Left lung (tissue), 10 donors: ENCODE results near the gene SH3TC1. TPM values are rescaled to one million over a fixed set of nuclear protein-coding genes. Genes with fewer than 3 reads are reported as not detected.
A peak's percentile ranks its signal among the peaks of the same experiment; 100 is the strongest.

Experiments used
- ATAC-seq: fragments of 200-7000 bp; cut with Tn5 transposase; one replicate; pipeline ENCODE4 v1.9.1; 2020; ENCODE audit warnings: moderate library complexity
- DNase-seq, 4 donors: peaks; one replicate each; pipeline ENCODE4 v3.0.0-alpha.2; 2013 to 2020
- H3K27ac ChIP-seq, 2 donors: fragments of 200-600 bp; sonication (generic) in 1 of 2; one replicate each; pipeline versions ENCODE4 v1.5.0 to v1.8.0; 2020 to 2021
- H3K27me3 ChIP-seq, 2 donors: fragments of 200-600 bp; sonication (generic) in 1 of 2; one replicate each; pipeline versions ENCODE4 v1.5.0 to v1.8.0; 2020 to 2021
- H3K36me3 ChIP-seq, 2 donors: fragments of 200-600 bp; sonication (generic) in 1 of 2; one replicate each; pipeline versions ENCODE4 v1.5.0 to v1.8.0; 2020 to 2021
- H3K4me1 ChIP-seq, 2 donors: fragments of 200-600 bp; one replicate each; pipeline ENCODE4 v1.8.0; 2021
- H3K4me3 ChIP-seq, 2 donors: fragments of 200-600 bp; sonication (generic) in 1 of 2; one replicate each; pipeline versions ENCODE4 v1.5.0 to v1.8.0; 2020 to 2021; ENCODE audit warnings: mild to moderate bottlenecking in 1 of 2
- H3K9me3 ChIP-seq, 2 donors: fragments of 200-600 bp; sonication (generic) in 1 of 2; one replicate each; pipeline versions ENCODE4 v1.5.0 to v1.8.0; 2020 to 2021
- intact Hi-C, 2 donors: fragments of 100-400 bp; cut with DNase I; formaldehyde crosslinking; loops; one replicate each; pipeline versions ENCODE4 v1.11.2 to v1.14.2; 2022
- polyA plus RNA-seq, 6 donors: library from polyadenylated mRNA; unstranded; fragments of 120-200 nt; gene quantifications; one replicate each; pipeline ENCODE4 v1.2.1, GENCODE V29; 2013; ENCODE audit not compliant: insufficient read length in 6 of 6
- total RNA-seq, 2 donors: library from RNA; stranded (reverse); fragmentation: NEBNext Ultra II Directional; extraction: Animal tissue kit (Norgen Biotek cat#: 25700); gene quantifications; one replicate each; pipeline ENCODE4 v1.2.1, GENCODE V29; 2021
- TF ChIP-seq, protein P1 (sequence below), 2 donors: fragments of 200-600 bp; sonication (generic) in 1 of 2; IDR thresholded peaks; one replicate each; pipeline versions ENCODE4 v1.5.0 to v1.8.0; 2021; ENCODE audit warnings: antibody characterized with exemption in 2 of 2
- donor health status: DM: no; HTN: yes; CAD: no.
- donor health status: DM: no; HTN: no; CAD: no.

The SH3TC1 gene
- total and polyA plus RNA-seq, 8 donors, result 22.0 to 46.1 (median 28.3) TPM

DNA sequence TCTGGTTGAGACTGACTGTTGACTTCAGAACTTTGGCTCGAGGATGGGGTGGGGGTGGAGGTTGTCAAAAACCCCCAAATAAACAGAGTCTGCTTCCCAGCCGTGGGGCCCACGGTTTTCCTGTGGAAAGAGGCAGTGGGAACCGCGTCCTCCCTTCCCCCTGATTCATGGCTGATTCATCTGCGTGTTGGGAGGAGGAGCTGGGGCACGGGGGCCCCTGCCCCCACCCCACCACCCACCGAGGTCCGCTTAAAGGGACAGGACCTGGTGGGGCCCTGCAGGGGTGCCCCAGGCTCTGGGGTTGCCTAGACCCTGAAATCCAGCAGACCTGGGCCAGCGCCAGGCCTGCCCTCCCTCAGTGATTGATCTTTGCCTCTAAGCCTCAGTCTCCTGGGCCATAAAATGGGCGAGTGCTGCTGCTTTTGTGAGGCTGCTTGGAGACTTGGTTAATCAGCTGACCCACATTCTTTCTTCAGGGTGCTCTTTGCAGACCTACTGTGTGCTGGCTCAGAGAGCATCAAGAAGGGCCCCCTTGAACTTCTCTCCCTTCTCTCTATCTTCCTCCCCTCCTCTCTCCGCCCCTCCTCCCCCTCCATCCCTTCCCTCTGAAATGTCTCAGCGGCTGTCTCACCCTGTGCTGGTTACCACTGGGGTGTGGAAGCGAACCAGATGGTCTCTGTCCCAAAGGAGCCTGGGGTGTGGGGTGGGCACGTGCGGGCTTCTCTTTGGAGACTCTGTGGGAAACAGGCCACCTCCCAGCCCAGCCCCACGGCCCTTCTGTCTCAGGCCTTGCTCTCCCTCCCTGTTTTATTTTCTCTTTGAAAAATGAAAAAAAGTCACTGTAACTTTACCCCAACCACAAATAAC lies 79.6 kb downstream of the SH3TC1 start:
- H3K9me3 ChIP-seq, result no peaks in the 10 kb centered on the region
- H3K27ac ChIP-seq, result no peak overlapping the region
- intact Hi-C loops, result no loop called here
- ATAC-seq (peak; percentile 51), DNase-seq (peak; percentile 46 to 73 (median 57))
- H3K27me3 ChIP-seq, result no peaks in the 10 kb centered on the region
- TF ChIP-seq, protein P1, sequence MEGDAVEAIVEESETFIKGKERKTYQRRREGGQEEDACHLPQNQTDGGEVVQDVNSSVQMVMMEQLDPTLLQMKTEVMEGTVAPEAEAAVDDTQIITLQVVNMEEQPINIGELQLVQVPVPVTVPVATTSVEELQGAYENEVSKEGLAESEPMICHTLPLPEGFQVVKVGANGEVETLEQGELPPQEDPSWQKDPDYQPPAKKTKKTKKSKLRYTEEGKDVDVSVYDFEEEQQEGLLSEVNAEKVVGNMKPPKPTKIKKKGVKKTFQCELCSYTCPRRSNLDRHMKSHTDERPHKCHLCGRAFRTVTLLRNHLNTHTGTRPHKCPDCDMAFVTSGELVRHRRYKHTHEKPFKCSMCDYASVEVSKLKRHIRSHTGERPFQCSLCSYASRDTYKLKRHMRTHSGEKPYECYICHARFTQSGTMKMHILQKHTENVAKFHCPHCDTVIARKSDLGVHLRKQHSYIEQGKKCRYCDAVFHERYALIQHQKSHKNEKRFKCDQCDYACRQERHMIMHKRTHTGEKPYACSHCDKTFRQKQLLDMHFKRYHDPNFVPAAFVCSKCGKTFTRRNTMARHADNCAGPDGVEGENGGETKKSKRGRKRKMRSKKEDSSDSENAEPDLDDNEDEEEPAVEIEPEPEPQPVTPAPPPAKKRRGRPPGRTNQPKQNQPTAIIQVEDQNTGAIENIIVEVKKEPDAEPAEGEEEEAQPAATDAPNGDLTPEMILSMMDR (IDR thresholded peaks at IDR 0.05), result no peak
- no peaks in the 10 kb centered on the region for H3K36me3 ChIP-seq
- no peak overlapping the region for H3K4me3 ChIP-seq
- peaks cover 3 to 57% of the 10 kb centered on the region in 2 donors for H3K4me1 ChIP-seq

DNA sequence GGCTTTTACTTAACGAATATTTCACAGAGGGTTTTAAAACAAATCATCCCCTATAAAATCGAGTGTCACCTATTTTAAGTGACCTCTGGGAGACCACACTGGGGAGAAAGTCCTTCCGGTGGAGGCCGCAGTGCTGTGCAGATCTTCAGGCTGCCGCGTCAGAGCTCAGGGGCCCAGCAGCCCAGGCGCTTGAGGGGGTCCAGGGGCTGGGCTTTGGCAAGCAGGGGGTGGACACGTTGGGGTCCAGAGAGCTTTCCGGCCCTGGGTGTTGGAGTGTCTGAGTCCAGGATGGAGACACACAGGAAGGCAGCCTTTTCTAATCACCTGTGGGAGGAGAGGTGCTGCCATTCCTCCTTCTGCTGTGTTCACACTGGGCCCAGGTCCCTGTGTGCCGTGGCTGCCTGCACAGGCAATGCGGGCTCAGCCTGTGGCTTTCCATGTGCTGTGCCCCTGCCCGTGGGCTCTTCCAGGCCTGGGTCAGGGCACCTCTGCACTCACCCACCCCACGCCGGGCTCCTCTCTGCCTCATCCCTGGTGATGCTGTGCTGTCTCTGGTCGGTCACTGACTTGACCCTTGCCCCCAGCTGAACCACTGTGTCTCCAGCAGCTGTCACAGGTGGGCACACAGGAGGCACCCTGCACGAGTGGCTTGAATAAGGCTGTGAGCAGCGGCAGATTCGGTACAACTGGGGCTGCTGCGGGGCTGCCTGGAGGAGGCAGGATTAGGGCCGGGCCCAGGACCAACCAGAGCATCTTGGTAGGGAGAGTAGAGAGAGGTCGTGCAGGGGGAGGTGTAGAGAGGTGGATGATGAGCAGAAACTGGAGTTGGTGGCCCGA lies 80.4 kb downstream of the SH3TC1 start:
- Histone ChIP-seq H3K27me3 (no peaks in the 10 kb centered on the region), H3K36me3 (no peaks in the 10 kb centered on the region), H3K27ac (no peak overlapping the region), H3K4me1 (peaks cover 3 to 54% of the 10 kb centered on the region in 2 donors), H3K4me3 (no peak overlapping the region), H3K9me3 (no peaks in the 10 kb centered on the region)
- ATAC-seq (no peak), DNase-seq (peak in 1 of 4 donors; percentile 48)
- intact Hi-C loops, result no loop called here
- TF ChIP-seq, protein P1 (IDR thresholded peaks at IDR 0.05), result no peak

DNA sequence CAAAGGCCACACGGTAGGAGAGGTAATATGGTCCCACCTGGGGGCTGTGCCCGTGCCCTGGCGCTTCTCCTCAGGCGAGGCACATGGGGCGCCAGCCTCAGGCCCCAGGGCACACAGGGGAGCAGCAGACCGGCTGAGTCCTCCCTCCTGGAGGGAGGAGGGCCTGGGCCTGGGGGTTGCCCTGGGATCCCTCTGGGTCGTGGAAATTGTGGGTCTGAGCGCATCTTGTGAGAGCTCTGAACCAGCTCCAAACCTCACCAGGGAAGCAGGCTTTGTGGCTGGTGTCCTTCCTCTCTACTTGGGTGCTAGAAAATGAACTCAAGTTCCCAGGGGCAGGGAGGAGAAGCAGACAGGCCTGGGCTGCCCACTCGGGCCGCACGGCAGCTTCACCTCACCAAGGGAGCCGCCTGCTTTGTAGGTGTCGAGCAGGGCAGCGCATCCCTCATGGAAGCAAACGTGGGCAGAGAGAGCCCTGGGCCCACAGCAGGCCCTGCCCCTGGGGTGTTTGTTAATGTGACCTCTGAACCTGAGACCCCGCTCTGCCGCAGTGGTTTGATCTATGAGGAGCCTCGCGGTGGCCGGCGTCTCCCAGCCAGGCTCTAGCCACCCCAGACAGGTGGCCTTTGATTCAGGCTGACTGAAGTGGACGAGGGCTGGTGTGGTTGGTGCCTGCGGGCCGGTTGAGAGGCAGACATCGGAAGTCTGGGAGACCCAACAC lies 81.2 kb downstream of the SH3TC1 start:
- no peaks in the 10 kb centered on the region for H3K27me3 ChIP-seq
- no peaks in the 10 kb centered on the region for H3K9me3 ChIP-seq
- ATAC-seq (no peak), DNase-seq (peak in 1 of 4 donors; percentile 56)
- H3K36me3 ChIP-seq, result no peaks in the 10 kb centered on the region
- intact Hi-C loops, result no loop called here
- H3K27ac ChIP-seq, result no peak overlapping the region
- H3K4me3 ChIP-seq, result no peak overlapping the region
- TF ChIP-seq, protein P1 (IDR thresholded peaks at IDR 0.05), result no peak
- H3K4me1 ChIP-seq, result peaks cover 3 to 47% of the 10 kb centered on the region in 2 donors

DNA sequence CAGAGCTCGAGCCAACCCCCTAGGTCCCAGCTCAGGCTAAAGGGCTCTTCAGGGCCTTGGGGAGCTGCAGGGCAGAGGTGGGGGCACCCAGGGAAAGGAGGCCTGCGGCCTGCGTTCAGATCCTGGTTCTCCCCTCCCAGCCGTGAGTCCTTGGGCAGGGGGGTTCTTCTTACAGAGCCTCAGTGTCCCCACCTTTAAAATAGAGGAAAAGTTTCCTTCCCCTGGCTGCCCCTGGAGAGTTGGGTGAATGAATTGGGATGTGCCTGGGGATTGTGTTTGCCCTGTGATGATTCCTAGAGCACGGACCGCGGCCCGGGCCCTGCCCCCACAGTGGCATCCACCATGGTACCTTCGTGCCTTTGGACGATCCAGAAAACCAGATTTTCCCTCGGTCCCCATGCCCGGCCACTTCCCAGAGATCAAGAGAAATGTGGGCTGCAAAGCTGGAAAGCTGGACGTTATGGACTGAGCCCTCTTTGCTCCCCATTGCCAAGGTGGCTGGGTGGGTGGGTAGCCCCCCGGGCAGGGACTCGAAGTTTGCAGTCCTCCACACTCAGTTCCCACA lies 81.9 kb downstream of the SH3TC1 start:
- TF ChIP-seq, protein P1 (IDR thresholded peaks at IDR 0.05), result no peak
- no peak overlapping the region for H3K27ac ChIP-seq
- intact Hi-C loops, result no loop called here
- no peaks in the 10 kb centered on the region for H3K36me3 ChIP-seq
- ATAC-seq (no peak), DNase-seq (peak in 1 of 4 donors; percentile 31)
- H3K9me3 ChIP-seq, result no peaks in the 10 kb centered on the region
- no peaks in the 10 kb centered on the region for H3K27me3 ChIP-seq
- no peak overlapping the region for H3K4me3 ChIP-seq
- peaks cover 3 to 40% of the 10 kb centered on the region in 2 donors for H3K4me1 ChIP-seq
